LNCaP clone FGC (cell line): ENCODE data around the gene MMEL1.

Experiments
- DNase-seq: peaks from one replicate; pipeline ENCODE4 v3.0.0-alpha.2; 2011; ENCODE audit warnings: low read depth
- H3K4me3 ChIP-seq: 2 replicates; pipeline ENCODE4 v1.5.1; 2011; ENCODE audit warnings: mild to moderate bottlenecking, low read depth, low read length, control low read depth
- TF ChIP-seq, protein P1 (sequence below): IDR thresholded peaks from 2 replicates; pipeline ENCODE4 v1.5.1; 2012; ENCODE audit warnings: mild to moderate bottlenecking; ENCODE audit not compliant: control insufficient read depth, insufficient read depth; ENCODE audit errors: extremely low read depth

MMEL1 gene

DNA sequence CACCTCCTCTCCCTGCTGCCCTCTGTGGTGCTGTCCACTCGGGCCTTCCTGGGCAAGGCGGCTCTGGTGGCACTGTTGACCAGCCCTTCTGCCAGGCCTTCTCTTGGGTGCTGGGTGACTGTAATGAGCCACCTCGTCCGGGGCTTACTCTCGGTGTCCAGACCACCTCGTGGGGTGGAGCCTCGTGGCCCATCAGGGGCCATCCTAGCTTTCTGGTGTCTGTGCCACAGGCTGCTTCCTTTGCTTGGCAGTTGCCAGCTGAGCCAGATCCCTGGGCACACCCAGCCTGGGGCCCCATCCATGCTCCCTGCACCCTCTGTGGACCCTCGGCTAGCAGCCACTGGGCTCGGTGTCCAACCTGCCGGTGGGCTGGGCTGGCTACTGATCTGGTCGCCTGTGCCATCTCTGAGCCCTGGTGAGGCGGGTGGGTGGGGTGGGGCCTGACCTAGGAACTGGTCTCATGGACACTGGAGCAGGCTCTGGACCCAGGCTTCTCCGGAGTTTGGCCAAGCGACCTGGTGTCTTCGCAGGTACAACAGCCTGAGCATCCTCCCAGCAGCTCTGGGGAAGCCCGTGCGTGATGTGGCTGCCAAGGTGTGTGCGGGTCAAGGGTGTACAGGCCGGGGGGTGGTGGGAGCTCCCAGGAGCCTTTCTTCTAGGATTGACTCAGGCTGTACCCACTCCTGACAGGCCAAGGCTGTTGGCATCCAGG, 44.8 kb downstream of the MMEL1 start:
- peak overlapping the region; percentile 95 for H3K4me3 ChIP-seq
- TF ChIP-seq, protein P1, sequence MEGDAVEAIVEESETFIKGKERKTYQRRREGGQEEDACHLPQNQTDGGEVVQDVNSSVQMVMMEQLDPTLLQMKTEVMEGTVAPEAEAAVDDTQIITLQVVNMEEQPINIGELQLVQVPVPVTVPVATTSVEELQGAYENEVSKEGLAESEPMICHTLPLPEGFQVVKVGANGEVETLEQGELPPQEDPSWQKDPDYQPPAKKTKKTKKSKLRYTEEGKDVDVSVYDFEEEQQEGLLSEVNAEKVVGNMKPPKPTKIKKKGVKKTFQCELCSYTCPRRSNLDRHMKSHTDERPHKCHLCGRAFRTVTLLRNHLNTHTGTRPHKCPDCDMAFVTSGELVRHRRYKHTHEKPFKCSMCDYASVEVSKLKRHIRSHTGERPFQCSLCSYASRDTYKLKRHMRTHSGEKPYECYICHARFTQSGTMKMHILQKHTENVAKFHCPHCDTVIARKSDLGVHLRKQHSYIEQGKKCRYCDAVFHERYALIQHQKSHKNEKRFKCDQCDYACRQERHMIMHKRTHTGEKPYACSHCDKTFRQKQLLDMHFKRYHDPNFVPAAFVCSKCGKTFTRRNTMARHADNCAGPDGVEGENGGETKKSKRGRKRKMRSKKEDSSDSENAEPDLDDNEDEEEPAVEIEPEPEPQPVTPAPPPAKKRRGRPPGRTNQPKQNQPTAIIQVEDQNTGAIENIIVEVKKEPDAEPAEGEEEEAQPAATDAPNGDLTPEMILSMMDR = no peak
- DNase-seq = no peak

- DNase-seq = no peak
- TF ChIP-seq, protein P1 = no peak
Measured at GRCh38 chr1:2587071-2587859, 45.6 kb downstream of the MMEL1 start.

GRCh38 chr1:2586154-2587070, 46.4 kb downstream of the MMEL1 start, which contains the start of gene PRXL2B:
TSS of gene PRXL2B (plus strand) at chr1:2586777. CDS start at chr1:2586886, 109 bp downstream.
- peak; percentile 95 for DNase-seq
- TF ChIP-seq, protein P1 = no peak
- H3K4me3 ChIP-seq = peak within 1 kb of the TSS; percentile 95

More at GRCh38 chr1:2587071-2587859, 45.6 kb downstream of the MMEL1 start:
- peak overlapping the region; percentile 95 for H3K4me3 ChIP-seq

DNA sequence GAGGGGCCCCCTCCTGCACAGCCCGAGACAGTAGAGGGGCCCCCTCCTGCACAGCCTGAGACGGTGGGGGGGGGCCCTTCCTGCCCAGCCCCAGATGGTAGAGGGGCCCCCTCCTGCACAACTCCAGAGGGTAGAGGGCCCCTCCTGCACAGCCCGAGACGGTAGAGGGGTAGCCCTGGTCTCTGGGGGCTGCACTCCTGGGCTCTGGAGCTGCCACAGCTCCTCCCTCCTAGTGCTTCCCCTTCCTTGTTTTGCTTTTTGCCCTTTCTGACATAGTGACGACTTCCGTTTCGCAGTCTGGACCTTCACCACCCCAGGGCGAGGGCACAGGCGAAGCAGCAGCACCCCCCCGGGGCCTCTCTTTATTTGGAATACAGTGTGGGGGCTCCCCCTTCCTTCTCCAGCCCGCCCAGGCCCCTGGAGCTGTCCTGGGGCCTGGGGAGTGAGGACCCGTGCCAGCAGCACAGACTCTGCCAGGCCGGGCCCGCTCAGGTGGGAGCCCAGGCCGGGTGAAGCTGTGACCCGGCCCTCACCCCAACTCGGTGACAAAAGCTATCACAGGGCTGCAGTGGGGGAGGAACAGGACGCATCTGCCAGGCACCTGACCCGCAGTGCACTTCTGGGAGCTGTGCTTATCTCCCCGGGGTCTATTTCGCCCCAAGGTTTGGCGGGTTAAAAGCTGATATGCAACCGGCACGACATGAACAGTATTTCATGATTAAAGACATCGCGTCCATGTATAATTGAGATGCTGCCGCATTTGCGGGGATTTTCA, 47.3 kb downstream of the MMEL1 start:
- H3K4me3 ChIP-seq = peak overlapping the region; percentile 95
- no peak for DNase-seq
- TF ChIP-seq, protein P1 = no peak

DNA sequence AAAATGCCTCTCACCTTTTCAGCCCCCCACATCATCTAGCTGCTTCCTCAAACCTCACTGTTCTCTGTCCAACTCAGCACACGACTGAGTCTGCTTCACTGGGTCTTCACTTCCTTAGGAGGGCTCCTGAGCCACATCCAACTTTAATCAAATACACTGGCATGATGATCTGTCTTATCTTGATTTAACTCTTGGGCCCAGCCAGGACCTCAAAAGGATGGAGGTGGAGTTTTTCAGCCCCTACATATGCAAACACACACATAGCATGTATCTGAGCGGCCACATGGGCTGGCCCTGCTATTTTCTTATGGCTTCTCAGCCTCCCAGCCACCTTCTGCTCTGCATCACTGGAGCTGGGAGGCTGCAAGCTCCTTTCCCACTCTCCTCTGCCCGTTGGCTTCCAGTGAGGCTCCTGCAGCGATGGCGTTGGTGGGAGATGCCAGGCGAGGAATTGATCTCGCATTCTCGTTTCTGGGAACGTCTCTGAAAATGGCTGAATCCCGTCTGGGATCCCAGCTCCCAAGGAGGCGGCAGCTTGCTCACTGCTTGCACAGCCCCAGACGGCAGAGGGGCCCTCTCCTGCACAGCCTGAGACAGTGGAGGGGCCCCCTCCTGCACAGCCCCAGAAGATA, 48.0 kb downstream of the MMEL1 start:
- TF ChIP-seq, protein P1 = no peak
- DNase-seq = no peak
- peak overlapping the region; percentile 95 for H3K4me3 ChIP-seq
